GM19239 (cell line): ENCODE measurements around the gene INHBC.
"Not testable (repeated sequence)": the region's sequence is repeated elsewhere in the genome, so short reads cannot be mapped to it uniquely, and the experiment has no call there.

Source experiments
- DNase-seq: peaks from one replicate; pipeline ENCODE4 v3.0.0; 2011; ENCODE audit warnings: low spot score; ENCODE audit not compliant: insufficient read length
- FAIRE-seq: peaks from 2 replicates; lab custom pipeline; 2011; peaks lifted over from hg19 to GRCh38; lab: Jason Lieb, UNC

Gene INHBC

GRCh38 chr12:57428965-57429364 lies 5.6 kb upstream of the INHBC start:
- FAIRE-seq = no peak
- DNase-seq = no peak

- no peak for DNase-seq
- FAIRE-seq = peak; percentile 82
Observed at GRCh38 chr12:57429473-57430111, 5.0 kb upstream of the INHBC start.

GRCh38 chr12:57430112-57430930 lies 4.3 kb upstream of the INHBC start:
- peak; percentile 17 for DNase-seq
- FAIRE-seq = peak; percentile 21

- peak; percentile 96 for FAIRE-seq
Observed at GRCh38 chr12:57430931-57431566, 3.5 kb upstream of the INHBC start, which contains the start of gene R3HDM2. R3HDM2 (minus strand) TSS chr12:57431043; CDS start chr12:57310428, 120,615 bp downstream.

GRCh38 chr12:57431654-57432188 lies 2.9 kb upstream of the INHBC start:
- DNase-seq (no peak), FAIRE-seq (peak; percentile 11)

More at GRCh38 chr12:57430931-57431566, 3.5 kb upstream of the INHBC start, which contains the start of gene R3HDM2:
- peak; percentile 99 for DNase-seq

- DNase-seq = no peak
Observed at GRCh38 chr12:57433370-57433769, 1.2 kb upstream of the INHBC start.

GRCh38 chr12:57435293-57435692 lies 709 bp downstream of the INHBC start:
- peak; percentile 8 for FAIRE-seq

More at GRCh38 chr12:57433370-57433769, 1.2 kb upstream of the INHBC start:
- FAIRE-seq = no peak

GRCh38 chr12:57438400-57438799 lies 3.8 kb downstream of the INHBC start:
- DNase-seq = no peak
- no peak for FAIRE-seq

More at GRCh38 chr12:57435293-57435692, 709 bp downstream of the INHBC start:
- no peak for DNase-seq

- FAIRE-seq (no peak), DNase-seq (no peak)
Observed at GRCh38 chr12:57439762-57440266, 5.2 kb downstream of the INHBC start.

- not testable (repeated sequence) for FAIRE-seq, DNase-seq
Observed at GRCh38 chr12:57441393-57441792, 6.8 kb downstream of the INHBC start.

GRCh38 chr12:57441846-57442427 lies 7.4 kb downstream of the INHBC start:
- no peak for DNase-seq
- FAIRE-seq = no peak

GRCh38 chr12:57444337-57444736 lies 9.8 kb downstream of the INHBC start:
- DNase-seq, FAIRE-seq: not testable (repeated sequence)

GRCh38 chr12:57444744-57445143 lies 10.2 kb downstream of the INHBC start:
- FAIRE-seq (no peak), DNase-seq (no peak)

- FAIRE-seq (no peak), DNase-seq (no peak)
Observed at GRCh38 chr12:57446292-57446960, 11.8 kb downstream of the INHBC start.

GRCh38 chr12:57448669-57449068 lies 14.1 kb downstream of the INHBC start:
- DNase-seq (no peak), FAIRE-seq (no peak)

- FAIRE-seq = no peak
- no peak for DNase-seq
Observed at GRCh38 chr12:57449375-57449774, 14.8 kb downstream of the INHBC start.

GRCh38 chr12:57450057-57450456 lies 15.5 kb downstream of the INHBC start:
- no peak for FAIRE-seq
- no peak for DNase-seq

- no peak for DNase-seq
- FAIRE-seq = no peak
Observed at GRCh38 chr12:57451233-57451778, 16.7 kb downstream of the INHBC start.
